Osteoblast (primary cell): ENCODE results near the gene SCAND1. TPM values are rescaled to one million over a fixed set of nuclear protein-coding genes. Genes with fewer than 3 reads are reported as not detected.

Source experiments
- DNase-seq: peaks from one replicate; pipeline ENCODE4 v3.0.0; 2011; ENCODE audit warnings: low spot score, mixed read lengths; ENCODE audit not compliant: insufficient read length; ENCODE audit errors: missing footprints
- H2AFZ ChIP-seq: 2 replicates; pipeline ENCODE4 v1.6.0; 2011; ENCODE audit warnings: mild to moderate bottlenecking, low read length
- H3K27ac ChIP-seq: 2 replicates; pipeline ENCODE4 v1.5.1; 2011; ENCODE audit warnings: mild to moderate bottlenecking, low read depth, low read length, moderate library complexity
- H3K27me3 ChIP-seq: 2 replicates; pipeline ENCODE4 v1.6.0; 2012; ENCODE audit warnings: mild to moderate bottlenecking, control low read depth, inconsistent platforms, low read length, moderate library complexity; ENCODE audit not compliant: insufficient read depth
- H3K36me3 ChIP-seq: 2 replicates; pipeline ENCODE4 v1.5.1; 2011; ENCODE audit warnings: mild to moderate bottlenecking, low read length, control low read depth, moderate library complexity; ENCODE audit not compliant: insufficient read depth
- H3K4me1 ChIP-seq: 2 replicates; pipeline ENCODE4 v1.5.1; 2011; ENCODE audit warnings: mild to moderate bottlenecking, low read length, control low read depth, moderate library complexity; ENCODE audit not compliant: insufficient read depth
- H3K4me2 ChIP-seq: 2 replicates; pipeline ENCODE4 v1.6.0; 2011; ENCODE audit warnings: mild to moderate bottlenecking, low read length; ENCODE audit not compliant: insufficient read depth
- H3K4me3 ChIP-seq: fragments of 200-600 bp; sonication (generic); 3 replicates; pipeline ENCODE4 v1.5.1; 2012; ENCODE audit warnings: mild to moderate bottlenecking, low read length, inconsistent platforms; ENCODE audit not compliant: insufficient read depth
- H3K79me2 ChIP-seq: 2 replicates; pipeline ENCODE4 v1.6.0; 2012; ENCODE audit warnings: mild to moderate bottlenecking, low read length, control low read depth, inconsistent platforms; ENCODE audit not compliant: insufficient read depth
- H3K9me3 ChIP-seq: 2 replicates; pipeline ENCODE4 v1.5.1; 2011; ENCODE audit warnings: low read depth, low read length, control low read depth
- H4K20me1 ChIP-seq: 2 replicates; pipeline ENCODE4 v1.6.0; 2012; ENCODE audit warnings: mild to moderate bottlenecking, low read length, control low read depth; ENCODE audit not compliant: insufficient read depth
- total RNA-seq: library from RNA; depleted of rRNA; stranded (reverse); fragments of >200 nt; gene quantifications from 2 replicates; pipeline ENCODE4 v1.2.3, GENCODE V29; 2012
- TF ChIP-seq, protein P1 (sequence below): IDR thresholded peaks from 2 replicates; pipeline ENCODE4 v1.5.1; 2011; ENCODE audit warnings: mild to moderate bottlenecking, low read depth, low read length, moderate library complexity; ENCODE audit errors: extremely low read depth

The SCAND1 gene
- total RNA-seq, 1 donor, result 74.6 TPM

GRCh38 chr20:35910254-35910653 is 44.0 kb downstream of the SCAND1 start:
- TF ChIP-seq, protein P1, sequence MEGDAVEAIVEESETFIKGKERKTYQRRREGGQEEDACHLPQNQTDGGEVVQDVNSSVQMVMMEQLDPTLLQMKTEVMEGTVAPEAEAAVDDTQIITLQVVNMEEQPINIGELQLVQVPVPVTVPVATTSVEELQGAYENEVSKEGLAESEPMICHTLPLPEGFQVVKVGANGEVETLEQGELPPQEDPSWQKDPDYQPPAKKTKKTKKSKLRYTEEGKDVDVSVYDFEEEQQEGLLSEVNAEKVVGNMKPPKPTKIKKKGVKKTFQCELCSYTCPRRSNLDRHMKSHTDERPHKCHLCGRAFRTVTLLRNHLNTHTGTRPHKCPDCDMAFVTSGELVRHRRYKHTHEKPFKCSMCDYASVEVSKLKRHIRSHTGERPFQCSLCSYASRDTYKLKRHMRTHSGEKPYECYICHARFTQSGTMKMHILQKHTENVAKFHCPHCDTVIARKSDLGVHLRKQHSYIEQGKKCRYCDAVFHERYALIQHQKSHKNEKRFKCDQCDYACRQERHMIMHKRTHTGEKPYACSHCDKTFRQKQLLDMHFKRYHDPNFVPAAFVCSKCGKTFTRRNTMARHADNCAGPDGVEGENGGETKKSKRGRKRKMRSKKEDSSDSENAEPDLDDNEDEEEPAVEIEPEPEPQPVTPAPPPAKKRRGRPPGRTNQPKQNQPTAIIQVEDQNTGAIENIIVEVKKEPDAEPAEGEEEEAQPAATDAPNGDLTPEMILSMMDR, result no peak

GRCh38 chr20:35909796-35910195 is 44.5 kb downstream of the SCAND1 start:
- peaks cover 46% of the 10 kb centered on the region for H3K79me2 ChIP-seq
- TF ChIP-seq, protein P1, result no peak

More at GRCh38 chr20:35910254-35910653, 44.0 kb downstream of the SCAND1 start:
- no peak for DNase-seq
- peaks cover 43% of the 10 kb centered on the region for H3K79me2 ChIP-seq
- no peaks in the 10 kb centered on the region for H3K4me1 ChIP-seq
- no peak overlapping the region for H3K4me2 ChIP-seq
- H3K27me3 ChIP-seq, result no peaks in the 10 kb centered on the region
- peaks cover 16% of the 10 kb centered on the region for H4K20me1 ChIP-seq
- H3K9me3 ChIP-seq, result no peaks in the 10 kb centered on the region
- peaks cover 22% of the 10 kb centered on the region for H3K36me3 ChIP-seq
- H2AFZ ChIP-seq, result no peak overlapping the region
- no peak overlapping the region for H3K27ac ChIP-seq
- H3K4me3 ChIP-seq, result no peak overlapping the region

GRCh38 chr20:35909176-35909575 is 45.1 kb downstream of the SCAND1 start:
- peaks cover 16% of the 10 kb centered on the region for H4K20me1 ChIP-seq
- DNase-seq, result no peak
- H3K79me2 ChIP-seq, result peaks cover 46% of the 10 kb centered on the region
- H3K27me3 ChIP-seq, result no peaks in the 10 kb centered on the region
- H3K9me3 ChIP-seq, result no peaks in the 10 kb centered on the region
- no peak overlapping the region for H3K4me3 ChIP-seq
- H3K27ac ChIP-seq, result no peak overlapping the region
- TF ChIP-seq, protein P1, result no peak
- peaks cover 20% of the 10 kb centered on the region for H3K36me3 ChIP-seq
- no peak overlapping the region for H3K4me2 ChIP-seq
- no peaks in the 10 kb centered on the region for H3K4me1 ChIP-seq
- H2AFZ ChIP-seq, result no peak overlapping the region

More at GRCh38 chr20:35909796-35910195, 44.5 kb downstream of the SCAND1 start:
- Histone ChIP-seq H3K4me2 (no peak overlapping the region), H3K4me1 (no peaks in the 10 kb centered on the region), H3K4me3 (no peak overlapping the region), H2AFZ (no peak overlapping the region), H3K27me3 (no peaks in the 10 kb centered on the region), H4K20me1 (peaks cover 16% of the 10 kb centered on the region), H3K9me3 (no peaks in the 10 kb centered on the region), H3K27ac (no peak overlapping the region), H3K36me3 (peaks cover 26% of the 10 kb centered on the region)
- DNase-seq, result no peak

DNA sequence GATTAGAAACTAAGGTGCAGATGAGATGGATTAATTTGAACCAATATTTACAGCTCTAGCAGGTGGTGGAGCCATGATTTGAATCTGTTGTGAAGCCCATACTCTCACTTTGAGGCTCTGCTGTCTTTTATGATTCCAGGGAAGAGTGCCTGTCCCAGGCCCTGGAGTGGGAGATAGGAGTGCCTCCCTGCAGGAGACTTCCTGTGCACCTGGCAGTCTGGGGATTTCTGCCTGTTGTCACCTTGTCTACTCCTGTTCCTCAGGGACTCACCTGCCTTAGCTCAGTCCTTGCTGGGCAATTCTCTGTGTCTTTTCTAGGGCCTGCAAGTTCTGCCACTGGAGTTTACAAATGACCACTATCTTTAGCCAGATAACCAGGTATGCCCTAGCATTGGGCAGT is 46.3 kb downstream of the SCAND1 start:
- Histone ChIP-seq H3K36me3 (peaks cover 13% of the 10 kb centered on the region), H3K27me3 (no peaks in the 10 kb centered on the region), H3K79me2 (peaks cover 56% of the 10 kb centered on the region), H3K9me3 (no peaks in the 10 kb centered on the region), H3K4me2 (no peak overlapping the region), H3K4me1 (no peaks in the 10 kb centered on the region), H3K27ac (no peak overlapping the region), H3K4me3 (no peak overlapping the region), H2AFZ (no peak overlapping the region), H4K20me1 (peaks cover 25% of the 10 kb centered on the region)
- TF ChIP-seq, protein P1, result no peak
- no peak for DNase-seq
